Measurements from ENCODE around the gene NCBP3. TPM values are rescaled to one million over a fixed set of nuclear protein-coding genes. Genes with fewer than 3 reads are reported as not detected.
"Not testable (repeated sequence)": the region's sequence is repeated elsewhere in the genome, so short reads cannot be mapped to it uniquely, and the experiment has no call there.

Gene NCBP3
- total and polyA plus RNA-seq, 9 donors = 33.4 to 68.9 (median 56.2) TPM

GRCh38 chr17:3866276-3866675, 20.2 kb upstream of the NCBP3 start:
- no peaks in the 10 kb centered on the region for H3K9me3 ChIP-seq (replicated peaks; ENCODE audit: control insufficient read depth, low read depth, low read length)
- no peaks in the 10 kb centered on the region for H3K27me3 ChIP-seq (ENCODE audit: control insufficient read depth, insufficient read depth, low read length)
- H3K4me1 ChIP-seq (ENCODE audit: control insufficient read depth, insufficient read depth, low read length) = peaks cover 45% of the 10 kb centered on the region
- WGBS (ENCODE audit: insufficient coverage) = 88% methylated on average over 21 of the region's 21 CpGs
- peaks cover 22% of the 10 kb centered on the region for H3K36me3 ChIP-seq (ENCODE audit: control insufficient read depth, insufficient read depth, low read length)
- peak overlapping the region; percentile 20 for H3K27ac ChIP-seq (ENCODE audit: low read length)
- no peak overlapping the region for H3K4me3 ChIP-seq (ENCODE audit: low read length)
- DNase-seq = peak; percentile 69

- 56% methylated on average over 5 of the region's 8 CpGs for WGBS (ENCODE audit: insufficient coverage)
Observed at GRCh38 chr17:3865176-3865575, 19.1 kb upstream of the NCBP3 start.

GRCh38 chr17:3864534-3864933, 18.5 kb upstream of the NCBP3 start:
- Histone ChIP-seq H3K36me3 (ENCODE audit: control insufficient read depth, insufficient read depth, low read length) (peaks cover 24% of the 10 kb centered on the region), H3K4me3 (ENCODE audit: low read length) (no peak overlapping the region), H3K27ac (ENCODE audit: low read length) (no peak overlapping the region), H3K9me3 (replicated peaks; ENCODE audit: control insufficient read depth, low read depth, low read length) (no peaks in the 10 kb centered on the region), H3K27me3 (ENCODE audit: control insufficient read depth, insufficient read depth, low read length) (no peaks in the 10 kb centered on the region), H3K4me1 (ENCODE audit: control insufficient read depth, insufficient read depth, low read length) (peaks cover 55% of the 10 kb centered on the region)
- WGBS (ENCODE audit: insufficient coverage) = 87% methylated on average over 10 of the region's 10 CpGs
- no peak for DNase-seq

More at GRCh38 chr17:3865176-3865575, 19.1 kb upstream of the NCBP3 start:
- Histone ChIP-seq H3K9me3 (replicated peaks; ENCODE audit: control insufficient read depth, low read depth, low read length) (no peaks in the 10 kb centered on the region), H3K36me3 (ENCODE audit: control insufficient read depth, insufficient read depth, low read length) (peaks cover 29% of the 10 kb centered on the region), H3K4me3 (ENCODE audit: low read length) (no peak overlapping the region), H3K27ac (ENCODE audit: low read length) (no peak overlapping the region), H3K4me1 (ENCODE audit: control insufficient read depth, insufficient read depth, low read length) (peaks cover 50% of the 10 kb centered on the region), H3K27me3 (ENCODE audit: control insufficient read depth, insufficient read depth, low read length) (no peaks in the 10 kb centered on the region)
- DNase-seq = no peak

- H3K4me1 ChIP-seq (ENCODE audit: control insufficient read depth, insufficient read depth, low read length) = peaks cover 49% of the 10 kb centered on the region
- H3K27me3 ChIP-seq (ENCODE audit: control insufficient read depth, insufficient read depth, low read length) = no peaks in the 10 kb centered on the region
- peak overlapping the region; percentile 42 for H3K27ac ChIP-seq (ENCODE audit: low read length)
- no peaks in the 10 kb centered on the region for H3K9me3 ChIP-seq (replicated peaks; ENCODE audit: control insufficient read depth, low read depth, low read length)
- WGBS (ENCODE audit: insufficient coverage) = 84% methylated on average over 14 of the region's 28 CpGs
- DNase-seq = no peak
- H3K36me3 ChIP-seq (ENCODE audit: control insufficient read depth, insufficient read depth, low read length) = peaks cover 18% of the 10 kb centered on the region
- no peak overlapping the region for H3K4me3 ChIP-seq (ENCODE audit: low read length)
Observed at GRCh38 chr17:3861761-3862681, 16.0 kb upstream of the NCBP3 start.

GRCh38 chr17:3860939-3861700, 15.1 kb upstream of the NCBP3 start:
- Histone ChIP-seq H3K36me3 (ENCODE audit: control insufficient read depth, insufficient read depth, low read length) (peaks cover 18% of the 10 kb centered on the region), H3K9me3 (replicated peaks; ENCODE audit: control insufficient read depth, low read depth, low read length) (no peaks in the 10 kb centered on the region), H3K4me1 (ENCODE audit: control insufficient read depth, insufficient read depth, low read length) (peaks cover 41% of the 10 kb centered on the region), H3K4me3 (ENCODE audit: low read length) (no peak overlapping the region), H3K27ac (ENCODE audit: low read length) (peak overlapping the region; percentile 84), H3K27me3 (ENCODE audit: control insufficient read depth, insufficient read depth, low read length) (no peaks in the 10 kb centered on the region)
- peak; percentile 68 for DNase-seq
- 81% methylated on average over 22 of the region's 30 CpGs for WGBS (ENCODE audit: insufficient coverage)

- H3K36me3 ChIP-seq (ENCODE audit: control insufficient read depth, insufficient read depth, low read length) = peaks cover 16% of the 10 kb centered on the region
- no peaks in the 10 kb centered on the region for H3K27me3 ChIP-seq (ENCODE audit: control insufficient read depth, insufficient read depth, low read length)
- H3K27ac ChIP-seq (ENCODE audit: low read length) = peak overlapping the region; percentile 84
- H3K4me1 ChIP-seq (ENCODE audit: control insufficient read depth, insufficient read depth, low read length) = peaks cover 29% of the 10 kb centered on the region
- WGBS (ENCODE audit: insufficient coverage) = 27% methylated on average over 6 of the region's 9 CpGs
- no peak overlapping the region for H3K4me3 ChIP-seq (ENCODE audit: low read length)
- H3K9me3 ChIP-seq (replicated peaks; ENCODE audit: control insufficient read depth, low read depth, low read length) = no peaks in the 10 kb centered on the region
- DNase-seq = peak; percentile 94
Observed at GRCh38 chr17:3859940-3860339, 13.9 kb upstream of the NCBP3 start.

- Histone ChIP-seq H3K27ac (ENCODE audit: low read length) (no peak overlapping the region), H3K36me3 (ENCODE audit: control insufficient read depth, insufficient read depth, low read length) (peaks cover 13% of the 10 kb centered on the region), H3K9me3 (replicated peaks; ENCODE audit: control insufficient read depth, low read depth, low read length) (no peaks in the 10 kb centered on the region), H3K4me3 (ENCODE audit: low read length) (no peak overlapping the region), H3K27me3 (ENCODE audit: control insufficient read depth, insufficient read depth, low read length) (no peaks in the 10 kb centered on the region), H3K4me1 (ENCODE audit: control insufficient read depth, insufficient read depth, low read length) (peaks cover 25% of the 10 kb centered on the region)
- WGBS (ENCODE audit: insufficient coverage) = 68% methylated on average over 15 of the region's 16 CpGs
- no peak for DNase-seq
Observed at GRCh38 chr17:3857261-3858105, 11.4 kb upstream of the NCBP3 start.

- H3K36me3 ChIP-seq (ENCODE audit: control insufficient read depth, insufficient read depth, low read length); H3K9me3 ChIP-seq (replicated peaks; ENCODE audit: control insufficient read depth, low read depth, low read length); H3K27me3 ChIP-seq (ENCODE audit: control insufficient read depth, insufficient read depth, low read length); DNase-seq; H3K4me1 ChIP-seq (ENCODE audit: control insufficient read depth, insufficient read depth, low read length); H3K27ac ChIP-seq (ENCODE audit: low read length); H3K4me3 ChIP-seq (ENCODE audit: low read length): not testable (repeated sequence)
- no CpG with 5 or more reads among the region's 36 CpGs for WGBS (ENCODE audit: insufficient coverage)
Observed at GRCh38 chr17:3854204-3854603, 8.2 kb upstream of the NCBP3 start.

- peak overlapping the region; percentile 21 for H3K27ac ChIP-seq (ENCODE audit: low read length)
- H3K4me1 ChIP-seq (ENCODE audit: control insufficient read depth, insufficient read depth, low read length) = peaks cover 10% of the 10 kb centered on the region
- H3K9me3 ChIP-seq (replicated peaks; ENCODE audit: control insufficient read depth, low read depth, low read length) = no peaks in the 10 kb centered on the region
- no peaks in the 10 kb centered on the region for H3K36me3 ChIP-seq (ENCODE audit: control insufficient read depth, insufficient read depth, low read length)
- H3K4me3 ChIP-seq (ENCODE audit: low read length) = no peak overlapping the region
- 52% methylated on average over 10 of the region's 10 CpGs for WGBS (ENCODE audit: insufficient coverage)
- DNase-seq = peak; percentile 84
- H3K27me3 ChIP-seq (ENCODE audit: control insufficient read depth, insufficient read depth, low read length) = no peaks in the 10 kb centered on the region
Observed at GRCh38 chr17:3852561-3852960, 6.5 kb upstream of the NCBP3 start.

Measured in muscle of leg (tissue), 11 donors.